NCI-H82 (cell line): ENCODE results near the gene FBXO5.
"Not testable (repeated sequence)": the region's sequence is repeated elsewhere in the genome, so short reads cannot be mapped to it uniquely, and the experiment has no call there.

Experiments
- DNase-seq: peaks from one replicate; lab custom pipeline; 2025; lab: John Stamatoyannopoulos, UW

Gene FBXO5

GRCh38 chr6:152993431-152993830, 10.6 kb upstream of the FBXO5 start:
- peak; percentile 22 for DNase-seq

GRCh38 chr6:152986978-152987377, 4.1 kb upstream of the FBXO5 start:
- no peak for DNase-seq

GRCh38 chr6:152985300-152985699, 2.5 kb upstream of the FBXO5 start:
- not testable (repeated sequence) for DNase-seq

- DNase-seq: peak; percentile 47
Observed at GRCh38 chr6:152984513-152984872, 1.7 kb upstream of the FBXO5 start.

GRCh38 chr6:152983637-152984512, 1.0 kb upstream of the FBXO5 start:
- peak; percentile 78 for DNase-seq

- DNase-seq: peak; percentile 73
Observed at GRCh38 chr6:152981989-152982903, 595 bp downstream of the FBXO5 start.

- peak; percentile 43 for DNase-seq
Observed at GRCh38 chr6:152981219-152981618, 1.6 kb downstream of the FBXO5 start.

GRCh38 chr6:152980656-152981055, 2.2 kb downstream of the FBXO5 start:
- peak; percentile 8 for DNase-seq

- DNase-seq: no peak
Observed at GRCh38 chr6:152979116-152979515, 3.7 kb downstream of the FBXO5 start.

- no peak for DNase-seq
Observed at GRCh38 chr6:152978058-152978457, 4.8 kb downstream of the FBXO5 start.

GRCh38 chr6:152977556-152977955, 5.3 kb downstream of the FBXO5 start:
- no peak for DNase-seq

- no peak for DNase-seq
Observed at GRCh38 chr6:152976749-152977148, 6.1 kb downstream of the FBXO5 start.

- no peak for DNase-seq
Observed at GRCh38 chr6:152975204-152975915, 7.5 kb downstream of the FBXO5 start.

GRCh38 chr6:152973916-152974315, 8.9 kb downstream of the FBXO5 start:
- DNase-seq: no peak

GRCh38 chr6:152969688-152970418, 13.0 kb downstream of the FBXO5 start:
- peak; percentile 34 for DNase-seq

GRCh38 chr6:152966168-152966894, 16.5 kb downstream of the FBXO5 start:
- not testable (repeated sequence) for DNase-seq

GRCh38 chr6:152959333-152959732, 23.5 kb downstream of the FBXO5 start:
- no peak for DNase-seq

GRCh38 chr6:152957796-152958195, 25.0 kb downstream of the FBXO5 start:
- DNase-seq: no peak

- DNase-seq: peak; percentile 23
Observed at GRCh38 chr6:152954443-152954842, 28.4 kb downstream of the FBXO5 start.

- peak; percentile 49 for DNase-seq
Observed at GRCh38 chr6:152952866-152953509, 29.9 kb downstream of the FBXO5 start.
